ENCODE results near the gene COMMD7. TPM values are rescaled to one million over a fixed set of nuclear protein-coding genes. Genes with fewer than 3 reads are reported as not detected.

Gene COMMD7
- total and polyA plus RNA-seq, 9 of the 15 experiments (the other 6 are each of a cell fraction or from before 2014, with no cell fraction given): 11.9 to 69.1 (median 34.7) TPM

DNA sequence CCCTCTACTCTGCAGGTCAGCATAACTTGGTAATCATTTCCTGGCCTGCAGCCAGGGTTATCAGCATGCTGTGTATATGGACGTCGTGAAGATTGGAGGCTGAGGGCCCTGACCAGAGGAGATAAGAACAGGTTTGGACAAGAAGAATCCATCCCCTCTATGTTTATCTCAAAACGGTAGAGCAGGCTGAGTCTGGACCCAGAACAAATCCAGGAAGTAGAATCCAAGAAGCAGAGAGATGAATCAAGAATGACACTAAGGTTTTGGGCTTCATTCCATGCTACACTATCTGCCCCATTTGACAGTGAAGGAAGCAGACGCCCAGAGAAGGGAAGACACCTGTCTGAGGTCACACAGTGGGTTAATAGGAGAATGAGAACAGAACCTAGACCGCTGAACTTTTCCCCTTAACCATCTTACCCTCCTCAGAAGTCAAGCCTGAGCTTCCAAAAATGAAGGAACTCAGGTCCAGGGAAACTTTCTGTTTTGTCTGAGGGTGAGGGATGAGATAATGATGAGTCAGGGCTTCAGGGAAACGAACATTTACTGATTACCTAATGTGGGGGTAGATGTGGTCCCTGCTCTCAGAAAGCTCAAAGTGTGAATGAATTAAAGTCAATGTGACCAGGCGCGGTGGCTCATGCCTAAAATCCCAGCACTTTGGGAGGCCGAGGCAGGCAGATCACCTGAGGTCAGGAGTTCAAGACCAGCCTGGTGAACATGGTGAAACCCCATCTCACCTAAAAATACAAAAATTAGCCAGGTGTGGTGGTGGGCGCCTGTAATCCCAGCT is 9.4 kb upstream of the COMMD7 start (continued):
- TF ChIP-seq, protein P1, sequence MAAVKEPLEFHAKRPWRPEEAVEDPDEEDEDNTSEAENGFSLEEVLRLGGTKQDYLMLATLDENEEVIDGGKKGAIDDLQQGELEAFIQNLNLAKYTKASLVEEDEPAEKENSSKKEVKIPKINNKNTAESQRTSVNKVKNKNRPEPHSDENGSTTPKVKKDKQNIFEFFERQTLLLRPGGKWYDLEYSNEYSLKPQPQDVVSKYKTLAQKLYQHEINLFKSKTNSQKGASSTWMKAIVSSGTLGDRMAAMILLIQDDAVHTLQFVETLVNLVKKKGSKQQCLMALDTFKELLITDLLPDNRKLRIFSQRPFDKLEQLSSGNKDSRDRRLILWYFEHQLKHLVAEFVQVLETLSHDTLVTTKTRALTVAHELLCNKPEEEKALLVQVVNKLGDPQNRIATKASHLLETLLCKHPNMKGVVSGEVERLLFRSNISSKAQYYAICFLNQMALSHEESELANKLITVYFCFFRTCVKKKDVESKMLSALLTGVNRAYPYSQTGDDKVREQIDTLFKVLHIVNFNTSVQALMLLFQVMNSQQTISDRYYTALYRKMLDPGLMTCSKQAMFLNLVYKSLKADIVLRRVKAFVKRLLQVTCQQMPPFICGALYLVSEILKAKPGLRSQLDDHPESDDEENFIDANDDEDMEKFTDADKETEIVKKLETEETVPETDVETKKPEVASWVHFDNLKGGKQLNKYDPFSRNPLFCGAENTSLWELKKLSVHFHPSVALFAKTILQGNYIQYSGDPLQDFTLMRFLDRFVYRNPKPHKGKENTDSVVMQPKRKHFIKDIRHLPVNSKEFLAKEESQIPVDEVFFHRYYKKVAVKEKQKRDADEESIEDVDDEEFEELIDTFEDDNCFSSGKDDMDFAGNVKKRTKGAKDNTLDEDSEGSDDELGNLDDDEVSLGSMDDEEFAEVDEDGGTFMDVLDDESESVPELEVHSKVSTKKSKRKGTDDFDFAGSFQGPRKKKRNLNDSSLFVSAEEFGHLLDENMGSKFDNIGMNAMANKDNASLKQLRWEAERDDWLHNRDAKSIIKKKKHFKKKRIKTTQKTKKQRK (IDR thresholded peaks at IDR 0.05; ENCODE audit: borderline replicate concordance, low read depth, low read length): no peak
- TF ChIP-seq SRSF3 (IDR thresholded peaks at IDR 0.05; ENCODE audit: insufficient read depth, low read length): no peak
- TF ChIP-seq ZNF263 (CRISPR knock-in tag; IDR thresholded peaks at IDR 0.05; ENCODE audit: borderline replicate concordance): no peak; the same call in 1 of the 2 replicates
- peak; percentile 73; the same call in 1 of the 2 replicates for TF ChIP-seq PYGO2 (tag; IDR thresholded peaks at IDR 0.05)
- TF ChIP-seq CBFA2T2 (conservative IDR thresholded peaks at IDR 0.05): peak; percentile 99
- TF ChIP-seq SOX6 (IDR thresholded peaks at IDR 0.05): peak; percentile 96
- TF ChIP-seq CREM (IDR thresholded peaks at IDR 0.05; ENCODE audit: low read depth): peak; percentile 86
- TF ChIP-seq, protein P2, sequence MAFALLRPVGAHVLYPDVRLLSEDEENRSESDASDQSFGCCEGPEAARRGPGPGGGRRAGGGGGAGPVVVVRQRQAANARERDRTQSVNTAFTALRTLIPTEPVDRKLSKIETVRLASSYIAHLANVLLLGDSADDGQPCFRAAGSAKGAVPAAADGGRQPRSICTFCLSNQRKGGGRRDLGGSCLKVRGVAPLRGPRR (CRISPR knock-in tag; IDR thresholded peaks at IDR 0.05): no peak
- TF ChIP-seq ZBTB43 (CRISPR knock-in tag; IDR thresholded peaks at IDR 0.05): no peak
- peak; percentile 91 for TF ChIP-seq L3MBTL2 (IDR thresholded peaks at IDR 0.05)
- TF ChIP-seq BMI1 (IDR thresholded peaks at IDR 0.05; ENCODE audit: low read length): no peak
- no peak for TF ChIP-seq HSF4 (CRISPR knock-in tag; IDR thresholded peaks at IDR 0.05; ENCODE audit: borderline replicate concordance)
- TF ChIP-seq CEBPB (tag; IDR thresholded peaks at IDR 0.05): peak; percentile 31; the same call in 1 of the 2 replicates
- TF ChIP-seq, protein P3, sequence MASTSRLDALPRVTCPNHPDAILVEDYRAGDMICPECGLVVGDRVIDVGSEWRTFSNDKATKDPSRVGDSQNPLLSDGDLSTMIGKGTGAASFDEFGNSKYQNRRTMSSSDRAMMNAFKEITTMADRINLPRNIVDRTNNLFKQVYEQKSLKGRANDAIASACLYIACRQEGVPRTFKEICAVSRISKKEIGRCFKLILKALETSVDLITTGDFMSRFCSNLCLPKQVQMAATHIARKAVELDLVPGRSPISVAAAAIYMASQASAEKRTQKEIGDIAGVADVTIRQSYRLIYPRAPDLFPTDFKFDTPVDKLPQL (IDR thresholded peaks at IDR 0.05; ENCODE audit: extremely low read depth, insufficient read length): no peak
- no peak for TF ChIP-seq ZNF75A (CRISPR knock-in tag; IDR thresholded peaks at IDR 0.05)
- no peak for TF ChIP-seq PRMT5 (CRISPR knock-in tag; IDR thresholded peaks at IDR 0.05)
- no peak for TF ChIP-seq BRF1 (IDR thresholded peaks at IDR 0.05; ENCODE audit: borderline replicate concordance, extremely low read depth, insufficient read length)
- peak; percentile 79 for TF ChIP-seq MEF2A (IDR thresholded peaks at IDR 0.05; ENCODE audit: control insufficient read depth, low read depth, low read length)
- TF ChIP-seq, protein P4, sequence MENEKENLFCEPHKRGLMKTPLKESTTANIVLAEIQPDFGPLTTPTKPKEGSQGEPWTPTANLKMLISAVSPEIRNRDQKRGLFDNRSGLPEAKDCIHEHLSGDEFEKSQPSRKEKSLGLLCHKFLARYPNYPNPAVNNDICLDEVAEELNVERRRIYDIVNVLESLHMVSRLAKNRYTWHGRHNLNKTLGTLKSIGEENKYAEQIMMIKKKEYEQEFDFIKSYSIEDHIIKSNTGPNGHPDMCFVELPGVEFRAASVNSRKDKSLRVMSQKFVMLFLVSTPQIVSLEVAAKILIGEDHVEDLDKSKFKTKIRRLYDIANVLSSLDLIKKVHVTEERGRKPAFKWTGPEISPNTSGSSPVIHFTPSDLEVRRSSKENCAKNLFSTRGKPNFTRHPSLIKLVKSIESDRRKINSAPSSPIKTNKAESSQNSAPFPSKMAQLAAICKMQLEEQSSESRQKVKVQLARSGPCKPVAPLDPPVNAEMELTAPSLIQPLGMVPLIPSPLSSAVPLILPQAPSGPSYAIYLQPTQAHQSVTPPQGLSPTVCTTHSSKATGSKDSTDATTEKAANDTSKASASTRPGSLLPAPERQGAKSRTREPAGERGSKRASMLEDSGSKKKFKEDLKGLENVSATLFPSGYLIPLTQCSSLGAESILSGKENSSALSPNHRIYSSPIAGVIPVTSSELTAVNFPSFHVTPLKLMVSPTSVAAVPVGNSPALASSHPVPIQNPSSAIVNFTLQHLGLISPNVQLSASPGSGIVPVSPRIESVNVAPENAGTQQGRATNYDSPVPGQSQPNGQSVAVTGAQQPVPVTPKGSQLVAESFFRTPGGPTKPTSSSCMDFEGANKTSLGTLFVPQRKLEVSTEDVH (IDR thresholded peaks at IDR 0.05; ENCODE audit: low read depth, partially characterized antibody): no peak
